NCI-H1436 (cell line): Measurements from ENCODE around the gene GCSH.

Experiments
- DNase-seq: peaks from one replicate; lab custom pipeline; 2025; lab: John Stamatoyannopoulos, UW

GCSH gene

GRCh38 chr16:81101702-81102101, 5.5 kb upstream of the GCSH start:
- no peak for DNase-seq

GRCh38 chr16:81099958-81100357, 3.8 kb upstream of the GCSH start:
- no peak for DNase-seq

GRCh38 chr16:81097230-81097629, 1.0 kb upstream of the GCSH start:
- DNase-seq, result no peak

GRCh38 chr16:81096715-81097208, 567 bp upstream of the GCSH start:
- DNase-seq, result no peak

- DNase-seq, result no peak
Measured at GRCh38 chr16:81095653-81095952, 592 bp downstream of the GCSH start.

GRCh38 chr16:81094771-81095251, 1.4 kb downstream of the GCSH start:
- no peak for DNase-seq

- no peak for DNase-seq
Measured at GRCh38 chr16:81088836-81089235, 7.4 kb downstream of the GCSH start.

GRCh38 chr16:81081014-81081413, 15.2 kb downstream of the GCSH start:
- DNase-seq, result no peak

GRCh38 chr16:81080233-81080632, 16.0 kb downstream of the GCSH start:
- DNase-seq, result no peak

GRCh38 chr16:81077076-81077940, 18.9 kb downstream of the GCSH start, which contains the start of gene C16orf46:
C16orf46 (minus strand) TSS chr16:81077238; CDS start chr16:81063955, 13,283 bp downstream.
- DNase-seq, result peak; percentile 91

- peak; percentile 89 for DNase-seq
Measured at GRCh38 chr16:81076566-81077075, 19.6 kb downstream of the GCSH start.

- no peak for DNase-seq
Measured at GRCh38 chr16:81073560-81074330, 22.4 kb downstream of the GCSH start.

GRCh38 chr16:81071805-81072204, 24.4 kb downstream of the GCSH start:
- DNase-seq, result no peak

GRCh38 chr16:81070979-81071378, 25.2 kb downstream of the GCSH start:
- no peak for DNase-seq

GRCh38 chr16:81069063-81069462, 27.1 kb downstream of the GCSH start:
- DNase-seq, result no peak

GRCh38 chr16:81067166-81067565, 29.0 kb downstream of the GCSH start:
- no peak for DNase-seq

- no peak for DNase-seq
Measured at GRCh38 chr16:81066681-81067080, 29.5 kb downstream of the GCSH start.

GRCh38 chr16:81061871-81062608, 34.2 kb downstream of the GCSH start:
- DNase-seq, result no peak

- DNase-seq, result no peak
Measured at GRCh38 chr16:81061307-81061640, 34.9 kb downstream of the GCSH start.

- no peak for DNase-seq
Measured at GRCh38 chr16:81060576-81061306, 35.5 kb downstream of the GCSH start.

GRCh38 chr16:81053761-81054160, 42.4 kb downstream of the GCSH start:
- no peak for DNase-seq
